GM23338 (cell line): ENCODE results near the gene MESD. TPM values are rescaled to one million over a fixed set of nuclear protein-coding genes. Genes with fewer than 3 reads are reported as not detected.

Source experiments
- ATAC-seq: fragments of 200-7000 bp; cut with Tn5 transposase; 3 replicates; pipeline ENCODE4 v1.9.1; 2020
- DNase-seq: peaks from one replicate; pipeline ENCODE4 v3.0.0-alpha.2; 2015; ENCODE audit warnings: low spot score
- H2AFZ ChIP-seq: fragments of 200-600 bp; sonication (generic); 2 replicates; pipeline ENCODE4 v1.8.0; 2016; ENCODE audit warnings: antibody characterized with exemption, mild to moderate bottlenecking, moderate library complexity
- H3F3A ChIP-seq: fragments of 200-600 bp; sonication (generic); replicated peaks from 2 replicates; pipeline ENCODE4 v1.8.0; 2017; ENCODE audit warnings: antibody characterized with exemption, mixed run types, low read depth
- H3K27ac ChIP-seq: fragments of 200-600 bp; sonication (generic); 2 replicates; pipeline ENCODE4 v1.6.1; 2016; ENCODE audit warnings: low read depth
- H3K27me3 ChIP-seq: fragments of 200-600 bp; sonication (generic); 2 replicates; pipeline ENCODE4 v1.8.0; 2016; ENCODE audit warnings: mild to moderate bottlenecking, mixed run types, moderate library complexity; ENCODE audit not compliant: insufficient read depth
- H3K36me3 ChIP-seq: fragments of 200-600 bp; sonication (generic); 2 replicates; pipeline ENCODE4 v1.8.0; 2016; ENCODE audit warnings: mild to moderate bottlenecking; ENCODE audit not compliant: insufficient read depth
- H3K4me1 ChIP-seq: fragments of 200-600 bp; sonication (generic); 2 replicates; pipeline ENCODE4 v1.8.0; 2016; ENCODE audit warnings: mild to moderate bottlenecking, moderate library complexity; ENCODE audit not compliant: insufficient read depth
- H3K4me2 ChIP-seq: fragments of 200-600 bp; sonication (generic); 2 replicates; pipeline ENCODE4 v1.7.1; 2017; ENCODE audit warnings: mixed run types
- H3K4me3 ChIP-seq: fragments of 200-600 bp; sonication (generic); 2 replicates; pipeline ENCODE4 v1.6.1; 2016; ENCODE audit warnings: mixed run types
- H3K79me2 ChIP-seq: fragments of 200-600 bp; sonication (generic); replicated peaks from 2 replicates; pipeline ENCODE4 v1.8.0; 2017; ENCODE audit warnings: mild to moderate bottlenecking; ENCODE audit not compliant: insufficient read depth
- H3K9me2 ChIP-seq: fragments of 200-600 bp; sonication (generic); 2 replicates; pipeline ENCODE4 v1.8.0; 2017; ENCODE audit not compliant: insufficient read depth
- H4K20me1 ChIP-seq: fragments of 200-600 bp; sonication (generic); replicated peaks from 2 replicates; pipeline ENCODE4 v1.8.0; 2017; ENCODE audit warnings: mild to moderate bottlenecking; ENCODE audit not compliant: insufficient read depth
- H3K27ac Mint-ChIP-seq: 2 replicates; pipeline ENCODE4 v1.8.0; 2020; ENCODE audit warnings: inconsistent platforms, mild to moderate bottlenecking, moderate library complexity, mixed read lengths
- H3K27me3 Mint-ChIP-seq: 3 replicates; pipeline ENCODE4 v1.8.0; 2022; ENCODE audit warnings: low read depth, mild to moderate bottlenecking, moderate library complexity, mixed read lengths, inconsistent platforms; ENCODE audit not compliant: insufficient read depth, poor library complexity
- H3K36me3 Mint-ChIP-seq: 3 replicates; pipeline ENCODE4 v1.8.0; 2021; ENCODE audit warnings: low read depth, mild to moderate bottlenecking, inconsistent platforms, moderate library complexity, mixed read lengths
- H3K4me1 Mint-ChIP-seq: 3 replicates; pipeline ENCODE4 v1.8.0; 2020; ENCODE audit warnings: mild to moderate bottlenecking, inconsistent platforms, mixed read lengths
- H3K4me3 Mint-ChIP-seq: 3 replicates; pipeline ENCODE4 v1.8.0; 2021; ENCODE audit warnings: moderate library complexity, mild to moderate bottlenecking, inconsistent platforms, mixed read lengths
- H3K9me3 Mint-ChIP-seq: 3 replicates; pipeline ENCODE4 v1.8.0; 2020; ENCODE audit warnings: moderate library complexity, mild to moderate bottlenecking, inconsistent platforms, mixed read lengths
- CREB1 ChIP-seq: fragments of 250-450 bp; sonication (Bioruptor Pico); IDR thresholded peaks from 2 replicates; pipeline ENCODE4 v1.5.0; 2020; ENCODE audit warnings: low read depth, mild to moderate bottlenecking, moderate library complexity
- CTCF ChIP-seq, 2 experiments: fragments of 200-600 bp in 1 of 2; sonication (generic) in 1 of 2; conservative IDR thresholded peaks; 2 replicates each; pipeline versions ENCODE4 v1.5.1 to v1.6.1; 2016 to 2017; ENCODE audit warnings: antibody characterized with exemption in 2 of 2, low read depth in 2 of 2, mild to moderate bottlenecking in 2 of 2, moderate library complexity in 1 of 2
- EZH2 ChIP-seq: fragments of 200-600 bp; sonication (generic); IDR thresholded peaks from one replicate; pipeline ENCODE4 v1.8.0; 2017; ENCODE audit warnings: antibody characterized with exemption, mild to moderate bottlenecking, low read depth; ENCODE audit not compliant: unreplicated experiment
- EZH2phosphoT487 ChIP-seq: fragments of 200-600 bp; sonication (generic); IDR thresholded peaks from one replicate; pipeline ENCODE4 v1.8.1; 2018; ENCODE audit warnings: antibody characterized with exemption; ENCODE audit not compliant: unreplicated experiment
- JUNB ChIP-seq: IDR thresholded peaks from one replicate; pipeline ENCODE4 v1.6.1; 2016; ENCODE audit warnings: antibody characterized with exemption; ENCODE audit not compliant: unreplicated experiment
- NANOG ChIP-seq: IDR thresholded peaks from 2 replicates; pipeline ENCODE4 v1.6.1; 2016; ENCODE audit warnings: antibody characterized with exemption, borderline replicate concordance
- REST ChIP-seq: IDR thresholded peaks from one replicate; pipeline ENCODE4 v1.6.1; 2018; ENCODE audit warnings: antibody characterized with exemption; ENCODE audit not compliant: unreplicated experiment
- STAT1 ChIP-seq: IDR thresholded peaks from one replicate; pipeline ENCODE4 v1.6.1; 2016; ENCODE audit warnings: antibody characterized with exemption; ENCODE audit not compliant: unreplicated experiment
- ZNF114 ChIP-seq: fragments of 250-450 bp; sonication (Bioruptor Pico); IDR thresholded peaks from 2 replicates; pipeline ENCODE4 v1.5.0; 2020; ENCODE audit warnings: mild to moderate bottlenecking, moderate library complexity
- ZNF331 ChIP-seq: fragments of 250-450 bp; sonication (Bioruptor Pico); IDR thresholded peaks from 2 replicates; pipeline ENCODE4 v1.5.0; 2020; ENCODE audit warnings: low read depth, mild to moderate bottlenecking, moderate library complexity
- ZNF462 ChIP-seq: fragments of 250-450 bp; sonication (Bioruptor Pico); IDR thresholded peaks from 2 replicates; pipeline ENCODE4 v1.5.0; 2020; ENCODE audit warnings: mild to moderate bottlenecking, moderate library complexity
- polyA plus RNA-seq: library from polyadenylated mRNA; unstranded; fragments of >200 nt; fragmentation: Nextera tagmentation; extraction: Ambion mirVana; gene quantifications from 2 replicates; pipeline ENCODE4 v1.2.1, GENCODE V29; 2016
- total RNA-seq: library from RNA; depleted of rRNA; stranded (reverse); fragments of >200 nt; shearing (Covaris generic); gene quantifications from 2 replicates; pipeline ENCODE4 v1.2.3, GENCODE V29; 2014

Gene MESD
- total and polyA plus RNA-seq, 2 experiments from 2014 or later, result 25.6 to 52.7 TPM

GRCh38 chr15:80972276-80972675, 17.3 kb downstream of the MESD start (continued):
- TF ChIP-seq REST (no peak), NANOG (no peak), EZH2phosphoT487 (no peak), ZNF331 (no peak), JUNB (no peak), ZNF114 (CRISPR knock-in tag) (no peak), STAT1 (no peak), EZH2 (no peak)

- ATAC-seq, result peak; percentile 15; the same call in 2 of the 3 replicates
- no peaks in the 10 kb centered on the region; the same call in 2 of the 3 replicates for H3K9me3 Mint-ChIP-seq
- H3K4me2 ChIP-seq, result peak overlapping the region; percentile 17
- H3K4me3 Mint-ChIP-seq, result no peak overlapping the region
- no peaks in the 10 kb centered on the region for H3K36me3 ChIP-seq
- H3K27ac ChIP-seq, result peak overlapping the region; percentile 61
- H3K4me3 ChIP-seq, result no peak overlapping the region
- 0 out of 2 replicates have a peak overlapping the region, but pooled peaks have one; percentile 3 for H3K27ac Mint-ChIP-seq
- H2AFZ ChIP-seq, result no peak overlapping the region
- no peaks in the 10 kb centered on the region for H3K27me3 ChIP-seq
- H3K4me1 ChIP-seq, result peaks cover 35% of the 10 kb centered on the region
- peaks cover 53% of the 10 kb centered on the region for H3K4me1 Mint-ChIP-seq
- no peaks in the 10 kb centered on the region for H3K9me2 ChIP-seq
- H3K36me3 Mint-ChIP-seq, result peaks cover 19% of the 10 kb centered on the region
- H3F3A ChIP-seq, result no peaks in the 10 kb centered on the region; the same call in 1 of the 2 replicates
- H3K27me3 Mint-ChIP-seq, result peaks cover 13% of the 10 kb centered on the region
- peak; percentile 25 for DNase-seq
- H3K79me2 ChIP-seq, result peaks cover 37% of the 10 kb centered on the region
- TF ChIP-seq ZNF462 (peak; percentile 67; the same call in 1 of the 2 replicates), CREB1 (no peak), CTCF (conservative IDR thresholded peaks at IDR 0.05; ENCODE audit: low read depth in 2 of 2) (no peak), REST (no peak)
- H4K20me1 ChIP-seq, result 0 out of 2 replicates have a peak, but pooled peaks cover 8% of the 10 kb centered on the region
Measured at GRCh38 chr15:80971143-80971542, 18.5 kb downstream of the MESD start.
